Measurements from ENCODE around the gene AFF4.
"Not testable (repeated sequence)": the region's sequence is repeated elsewhere in the genome, so short reads cannot be mapped to it uniquely, and the experiment has no call there.

Gene AFF4

DNA sequence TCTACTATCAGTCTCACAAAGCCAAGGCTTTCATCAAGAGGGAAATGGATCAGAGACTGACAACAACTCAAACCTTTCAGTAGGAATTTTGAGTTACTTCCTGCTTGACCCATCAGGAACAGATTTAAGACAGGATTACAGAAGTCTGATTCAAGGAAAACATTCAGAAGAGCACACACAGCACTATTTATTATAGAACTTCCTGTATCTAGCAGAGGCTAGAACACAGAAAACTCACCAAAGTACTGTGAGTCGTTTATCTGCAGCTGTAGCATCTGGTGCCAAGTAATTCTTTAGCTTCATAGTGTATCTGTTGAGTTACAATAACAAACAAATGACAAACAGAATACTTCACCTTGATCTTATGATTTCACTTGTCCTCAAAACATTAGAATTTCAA lies 76.2 kb downstream of the AFF4 start:
- DNase-seq = no peak

DNA sequence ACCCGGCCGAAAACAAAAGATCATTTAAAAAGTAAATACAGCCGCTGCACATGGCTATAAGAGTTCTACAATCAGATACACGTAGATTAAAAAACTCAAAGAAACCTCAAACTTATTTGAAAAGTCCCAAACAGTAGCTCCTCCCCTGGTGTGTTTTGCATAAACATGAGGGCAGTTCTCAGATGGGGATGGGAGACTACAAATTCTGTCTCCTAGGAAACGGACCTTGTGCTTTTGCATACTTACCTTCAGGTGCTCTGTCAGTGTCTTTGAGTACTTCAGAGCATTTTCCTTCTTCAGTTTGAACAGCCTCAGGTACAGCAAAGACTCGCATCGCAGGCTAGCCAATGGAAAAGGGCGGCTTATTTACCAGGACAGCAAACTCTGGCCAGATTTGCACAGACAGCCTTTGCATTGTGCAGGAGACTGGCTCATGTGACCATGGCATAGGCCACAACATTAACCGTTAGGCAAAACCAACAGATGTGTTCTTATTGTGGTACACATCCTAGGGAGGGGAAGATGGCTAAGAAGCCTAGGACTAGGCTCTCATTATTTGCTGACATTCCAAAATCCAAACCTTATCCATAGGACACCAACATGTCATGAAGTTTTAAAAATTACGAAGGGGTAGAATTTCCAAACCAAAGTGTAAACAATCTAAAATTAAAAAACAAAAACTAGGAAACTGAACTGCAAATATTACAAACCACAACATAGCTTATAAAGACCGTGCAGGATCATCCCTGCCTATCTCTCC lies 77.2 kb downstream of the AFF4 start:
- no peak for DNase-seq

DNA sequence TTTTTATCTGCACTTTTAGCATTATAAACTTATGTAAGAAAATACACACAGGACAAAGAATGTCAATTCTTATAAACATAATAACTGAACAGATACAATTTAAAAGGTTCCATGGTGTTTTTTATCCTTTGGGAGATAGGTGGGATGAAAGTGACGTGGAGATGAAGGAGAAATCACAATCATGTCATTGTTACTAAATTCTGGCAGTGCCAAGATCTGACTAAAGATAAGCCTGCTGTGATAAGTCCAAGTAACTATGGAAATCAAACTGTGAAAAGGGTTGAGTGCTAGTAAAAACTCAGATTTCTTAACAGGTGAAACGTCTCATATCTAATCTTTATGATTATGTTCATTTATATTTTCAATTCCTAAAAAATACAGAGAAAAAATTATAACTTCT lies 78.9 kb downstream of the AFF4 start:
- DNase-seq = no peak

DNA sequence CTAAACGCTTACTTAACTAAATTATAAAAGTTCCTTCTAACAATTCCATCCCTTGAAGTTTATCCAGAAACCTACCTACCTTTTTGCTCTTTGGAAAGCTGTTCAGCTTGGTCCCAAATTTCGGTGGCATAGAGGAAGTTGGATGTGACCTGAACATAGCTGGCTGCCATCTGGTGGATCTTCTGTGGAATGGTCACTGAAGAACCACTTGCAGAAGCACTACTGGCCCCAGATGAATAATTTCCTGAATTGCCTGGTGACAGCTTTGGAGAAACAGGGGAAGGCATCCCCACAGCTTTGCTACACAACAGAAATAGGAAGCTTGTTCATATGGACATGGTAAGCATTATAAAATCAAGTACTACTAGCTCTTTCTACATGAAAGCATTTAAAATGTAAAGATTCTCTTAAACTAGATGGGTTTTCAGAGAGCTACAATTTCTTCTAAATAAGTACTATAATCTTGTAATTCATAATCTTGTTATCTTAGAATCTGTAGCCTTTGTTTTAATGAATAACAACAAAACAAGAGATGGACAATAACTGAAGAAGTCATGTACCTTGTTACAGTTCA lies 80.1 kb downstream of the AFF4 start:
- DNase-seq = peak; percentile 48

DNA sequence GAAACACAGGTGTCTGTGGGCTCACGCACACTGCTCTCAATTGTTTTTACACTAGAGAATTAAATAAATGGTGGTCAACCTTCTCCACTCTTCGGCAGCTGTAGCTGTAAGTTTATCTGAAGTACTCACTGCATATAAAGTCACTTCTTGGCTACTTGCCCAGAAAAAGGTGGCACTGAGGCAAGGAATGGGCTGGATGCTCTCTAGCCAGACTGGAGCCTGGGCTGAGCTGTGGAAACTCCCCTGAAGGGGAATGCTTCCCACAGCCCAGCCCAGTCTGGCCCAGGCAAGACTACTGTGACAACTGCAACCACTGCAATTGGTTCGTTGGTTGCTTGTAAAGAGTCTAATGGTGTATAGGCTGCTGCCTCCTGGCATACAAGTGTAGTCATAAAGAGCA lies 85.5 kb downstream of the AFF4 start:
- DNase-seq = no peak

DNA sequence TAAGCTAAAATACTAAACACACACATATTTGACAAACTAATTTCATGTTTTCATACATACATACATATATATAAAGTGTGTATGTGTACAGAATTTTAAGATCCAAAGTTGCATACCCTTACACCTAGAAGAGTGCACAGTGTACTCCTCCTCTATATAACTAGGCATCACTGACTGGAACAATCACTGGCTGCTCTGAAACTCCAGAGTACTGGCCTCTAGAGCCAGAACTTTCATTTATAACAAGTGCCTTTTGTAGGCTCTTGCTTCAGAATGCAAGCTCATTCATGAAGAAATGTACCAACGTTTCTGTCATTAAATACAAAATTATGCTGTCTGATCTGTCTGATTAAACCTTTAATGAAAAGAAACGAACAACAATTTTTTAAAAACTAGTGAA lies 86.0 kb downstream of the AFF4 start:
- no peak for DNase-seq

DNA sequence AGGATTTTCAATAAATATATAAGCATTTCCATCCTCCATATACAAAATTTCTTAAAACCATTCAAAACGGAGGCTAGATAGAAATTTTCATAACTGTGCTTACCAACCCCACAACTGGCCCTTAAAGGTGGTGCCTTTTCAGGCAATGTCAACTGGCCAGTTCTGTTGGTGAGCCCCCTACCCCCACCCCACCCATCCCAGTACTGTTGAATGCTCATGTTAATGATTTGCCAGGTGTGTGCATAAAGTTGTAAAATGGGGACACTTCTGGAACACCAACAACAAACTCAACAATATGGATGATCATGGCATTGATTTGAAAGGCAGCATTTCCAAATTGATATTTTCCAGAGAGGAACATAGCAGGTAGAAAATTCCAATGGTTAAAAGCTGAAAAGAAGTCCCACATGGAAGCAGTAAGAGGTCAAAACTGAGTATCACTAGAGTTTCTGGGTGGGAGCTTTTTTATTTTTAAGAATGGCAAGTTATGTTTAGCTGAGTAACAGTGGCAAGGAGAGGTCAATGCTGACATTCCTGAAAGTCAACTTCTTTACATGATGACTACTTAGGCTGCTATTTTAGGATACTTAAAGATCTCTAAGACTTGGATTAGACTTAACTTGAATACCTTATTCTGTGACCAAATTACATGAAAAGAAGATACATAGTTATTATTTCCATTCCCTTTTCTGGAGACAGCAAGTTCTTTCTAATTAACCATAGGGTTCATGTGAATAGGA lies 87.2 kb downstream of the AFF4 start:
- DNase-seq = no peak

DNA sequence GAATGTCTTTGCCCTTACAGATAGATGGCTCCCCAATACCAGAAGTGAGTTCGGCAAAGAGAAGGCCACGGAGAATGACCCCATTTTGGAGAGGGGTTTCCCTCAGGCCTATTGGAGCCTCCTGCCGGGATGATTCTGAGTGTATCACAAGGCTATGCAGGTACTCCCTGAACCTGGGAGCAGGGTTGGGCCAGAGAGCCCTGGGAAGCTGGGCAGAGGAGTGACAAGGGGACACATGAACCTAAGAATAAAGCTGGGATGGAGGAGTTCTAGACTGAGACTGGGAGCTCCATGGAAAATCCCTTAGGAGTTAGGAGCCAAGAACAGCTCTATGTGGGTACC lies 89.5 kb downstream of the AFF4 start:
- DNase-seq = no peak

DNA sequence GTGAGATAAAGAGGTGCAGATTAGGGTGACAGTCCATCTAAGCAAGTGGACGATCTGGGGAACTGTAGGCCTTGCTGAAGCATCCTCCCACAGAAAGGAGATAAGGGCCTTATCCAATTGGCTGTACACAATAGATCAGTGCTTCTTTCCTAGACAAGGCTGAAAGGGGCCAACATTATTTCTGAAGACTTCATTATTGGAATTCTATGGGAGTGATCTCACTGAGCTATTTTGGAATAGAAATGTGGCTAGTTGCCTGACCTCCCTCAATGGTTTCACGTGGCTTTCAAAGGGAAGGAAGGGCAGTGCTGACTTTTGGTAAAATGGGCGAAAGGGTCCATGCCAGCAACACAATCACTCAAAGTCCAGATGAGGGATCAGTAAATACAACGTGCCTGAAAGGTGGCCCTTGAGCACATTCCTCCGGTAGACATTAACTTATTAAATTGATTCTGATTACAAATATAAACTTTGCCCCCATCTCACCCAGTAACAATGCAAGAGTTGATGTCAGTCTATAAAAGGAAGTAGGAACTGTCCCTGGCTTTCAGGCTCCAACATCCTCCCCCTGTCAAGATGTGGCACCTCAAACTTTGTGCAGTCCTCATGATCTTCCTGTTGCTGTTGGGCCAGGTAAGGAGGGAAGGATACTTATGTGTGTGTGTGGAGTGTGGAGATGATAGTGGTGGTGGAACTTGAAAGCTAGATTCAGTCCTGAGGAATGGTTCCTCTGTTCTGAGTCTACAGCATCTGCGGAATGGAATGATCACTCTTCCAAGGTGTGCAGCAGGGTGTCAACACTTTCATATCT lies 90.1 kb downstream of the AFF4 start, which contains the start of gene LEAP2:
Gene LEAP2, plus strand, starts transcription at position 550 of the 811 bp plus-strand sequence. Its CDS starts 27 bp downstream, at position 577.
- DNase-seq = no peak

DNA sequence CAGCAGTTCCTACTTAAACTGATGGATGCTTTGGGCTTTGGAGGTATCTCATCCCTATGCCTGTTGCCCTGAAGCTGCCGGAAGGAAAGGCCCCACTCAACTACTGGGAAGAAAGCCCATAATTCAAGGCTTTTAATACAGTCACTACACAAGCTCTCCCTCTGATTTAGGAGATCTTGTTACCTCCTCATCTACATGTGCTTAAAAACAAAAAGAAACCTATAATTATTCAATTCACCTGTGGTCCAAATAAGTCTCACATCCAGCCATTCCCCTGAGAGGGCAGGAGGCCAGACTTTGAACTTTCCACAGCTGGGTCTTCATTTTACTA lies 90.7 kb downstream of the AFF4 start:
- DNase-seq = no peak

DNA sequence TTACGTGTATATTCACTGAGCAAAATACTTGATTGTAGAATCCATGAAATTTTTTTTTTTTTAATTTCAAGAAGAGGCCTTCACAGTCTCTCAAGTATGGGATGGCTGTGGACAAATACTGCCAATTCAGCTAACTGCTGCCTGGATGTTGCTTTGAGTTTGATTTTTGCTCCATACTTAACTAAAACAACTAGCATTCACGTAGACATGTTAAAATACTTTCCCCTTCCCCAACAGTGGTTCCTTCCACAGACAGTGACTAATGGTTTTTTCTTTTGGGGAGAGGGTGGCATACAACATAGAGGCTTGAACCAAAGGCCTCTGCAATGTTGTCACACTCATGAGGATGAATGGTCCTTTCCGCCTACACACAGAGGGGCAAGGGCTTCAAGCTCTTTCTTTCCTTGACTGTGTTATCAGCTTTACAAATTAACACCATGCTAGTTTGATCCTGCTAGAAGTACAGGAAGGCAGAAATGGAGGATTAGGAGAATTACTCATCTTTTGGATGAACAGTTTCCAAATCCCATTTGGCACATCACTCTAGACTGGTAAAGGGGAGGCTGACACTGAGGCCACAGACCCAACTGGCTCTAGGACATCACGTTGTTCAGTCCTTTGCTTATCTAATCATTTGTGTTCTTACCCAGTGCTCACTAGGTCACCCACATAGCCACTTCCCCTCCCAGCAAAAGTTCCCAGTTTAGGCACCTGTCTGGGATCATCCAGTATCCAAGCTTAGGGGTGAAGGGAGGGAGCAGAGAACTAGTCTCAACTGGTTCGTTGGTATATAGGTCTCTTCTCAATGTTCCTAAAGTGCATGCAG lies 91.8 kb downstream of the AFF4 start:
- DNase-seq = no peak

DNA sequence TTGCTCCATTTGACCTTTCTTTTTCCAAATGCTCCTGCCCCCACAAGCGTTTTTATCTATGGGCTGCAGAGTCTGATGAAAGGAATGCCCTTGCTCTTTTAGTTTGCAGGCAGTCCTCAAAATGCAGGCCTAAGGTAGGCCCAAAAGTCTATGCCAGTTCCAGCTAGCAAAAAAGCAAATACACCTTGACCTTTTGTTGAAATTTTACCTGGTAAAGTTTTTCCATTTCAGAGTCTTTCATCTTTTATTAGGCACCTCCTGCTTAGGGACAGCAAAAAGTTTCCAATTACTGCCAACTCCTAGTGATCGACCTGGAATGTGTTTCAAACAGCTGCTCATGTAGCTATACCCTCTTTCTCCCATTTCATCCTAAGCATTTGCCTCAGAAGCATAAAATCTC lies 92.6 kb downstream of the AFF4 start:
- no peak for DNase-seq

DNA sequence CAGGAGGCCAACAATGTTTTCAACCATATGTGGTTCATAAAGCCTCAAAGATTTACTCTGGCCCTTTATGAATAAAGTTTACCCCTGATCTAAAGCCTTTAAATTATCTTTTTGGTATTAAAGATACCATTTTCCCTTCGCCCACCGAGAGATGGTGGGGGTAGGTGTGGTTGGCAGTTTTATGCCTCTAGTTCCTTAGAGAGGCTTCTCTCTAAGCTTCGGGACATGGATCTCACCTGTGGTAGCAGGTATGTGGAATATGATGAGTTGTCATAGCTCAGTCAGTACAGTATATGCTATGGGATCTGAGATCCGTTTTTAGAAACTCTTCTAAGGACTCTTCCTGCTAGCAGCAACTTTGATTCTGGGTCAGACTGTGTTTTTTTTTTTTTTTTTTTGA lies 94.7 kb downstream of the AFF4 start:
- no peak for DNase-seq

DNA sequence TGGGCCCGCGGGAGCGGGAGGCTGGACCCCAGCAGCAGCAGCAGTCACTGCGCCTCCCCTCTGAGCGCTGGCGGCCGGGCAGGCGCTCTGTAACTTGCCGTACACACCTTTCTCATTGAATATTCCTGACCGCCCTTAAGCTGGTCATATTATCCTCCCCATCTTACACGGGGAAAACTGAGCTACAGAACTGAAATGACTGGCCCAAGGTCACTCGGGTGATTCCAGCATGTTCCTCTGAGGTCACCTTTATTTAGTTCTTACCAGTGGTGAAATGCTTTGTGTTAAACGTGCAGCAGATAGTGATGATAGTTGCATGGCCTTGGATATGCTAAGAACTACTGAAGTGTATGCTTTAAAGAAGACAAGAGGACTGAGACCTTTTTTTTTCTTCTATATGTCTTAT lies 96.4 kb downstream of the AFF4 start:
- no peak for DNase-seq

DNA sequence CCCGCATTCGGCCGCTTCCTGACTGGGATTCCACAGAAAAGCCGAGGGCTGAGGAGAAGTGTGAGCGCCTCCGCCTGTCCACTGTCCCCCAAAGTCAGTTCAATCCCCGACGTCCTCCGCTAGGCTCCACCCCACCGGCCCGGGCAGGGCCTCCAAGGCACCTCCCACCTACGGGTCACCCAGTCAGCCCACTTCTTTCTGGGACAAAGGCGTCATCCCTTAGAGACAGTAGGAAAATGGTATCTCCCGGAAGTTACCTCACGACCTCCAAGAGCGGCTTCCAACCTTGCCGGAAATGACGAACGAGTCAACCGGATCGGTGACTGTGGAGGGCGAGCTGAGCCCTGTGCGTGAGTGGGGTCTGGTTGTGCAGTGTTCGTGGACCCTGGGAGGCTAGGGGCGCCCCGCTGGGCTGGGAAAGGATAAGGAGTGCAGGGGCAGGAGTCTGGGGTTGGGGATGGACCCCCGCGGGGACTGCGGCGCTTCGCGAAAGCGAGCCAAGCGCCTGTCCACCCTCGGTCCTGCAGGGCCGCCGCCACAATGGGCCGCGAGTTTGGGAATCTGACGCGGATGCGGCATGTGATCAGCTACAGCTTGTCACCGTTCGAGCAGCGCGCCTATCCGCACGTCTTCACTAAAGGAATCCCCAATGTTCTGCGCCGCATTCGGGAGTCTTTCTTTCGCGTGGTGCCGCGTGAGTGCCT lies 96.9 kb downstream of the AFF4 start, which contains the start of the genes GDF9 and UQCRQ:
Gene GDF9, minus strand, starts transcription at position 128 of the 704 bp plus-strand sequence. CDS start 1,936 bp downstream, outside the sequence.
Gene UQCRQ, plus strand, starts transcription at position 301 of the 704 bp plus-strand sequence. Its CDS starts 240 bp downstream, at position 541.
- peak; percentile 98 for DNase-seq

DNA sequence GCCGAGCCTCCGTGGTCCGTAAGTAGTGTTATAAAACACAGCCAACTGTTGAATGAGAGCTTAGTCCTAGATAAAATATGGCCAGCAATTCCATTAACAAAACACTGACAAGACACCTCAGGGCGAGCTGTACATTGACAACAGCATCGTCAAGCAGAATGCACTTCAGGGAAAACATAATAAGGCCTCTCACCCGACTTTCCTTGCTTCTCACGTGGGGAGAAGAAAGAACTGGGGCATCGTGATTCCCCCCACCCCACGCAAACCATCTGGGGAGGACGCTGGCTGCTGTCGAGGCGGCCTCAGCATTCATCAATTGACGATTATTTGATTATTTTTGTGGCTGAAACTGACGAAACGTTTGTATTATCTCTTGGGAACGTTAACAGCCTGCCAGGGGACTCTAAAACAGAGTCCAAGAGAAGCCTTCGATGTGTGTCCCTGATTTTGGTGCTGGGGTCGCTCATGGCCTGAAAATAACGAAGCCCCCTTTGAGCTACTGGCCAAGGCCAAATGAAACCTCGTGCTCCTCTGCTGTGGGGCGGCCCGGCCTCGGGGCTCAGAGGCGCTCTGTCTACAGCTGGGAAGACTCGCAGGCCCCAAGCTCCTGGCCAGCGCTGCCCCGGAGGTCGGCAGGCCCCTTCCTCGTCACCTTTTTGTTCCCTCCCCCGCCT lies 97.6 kb downstream of the AFF4 start:
- DNase-seq = no peak

DNA sequence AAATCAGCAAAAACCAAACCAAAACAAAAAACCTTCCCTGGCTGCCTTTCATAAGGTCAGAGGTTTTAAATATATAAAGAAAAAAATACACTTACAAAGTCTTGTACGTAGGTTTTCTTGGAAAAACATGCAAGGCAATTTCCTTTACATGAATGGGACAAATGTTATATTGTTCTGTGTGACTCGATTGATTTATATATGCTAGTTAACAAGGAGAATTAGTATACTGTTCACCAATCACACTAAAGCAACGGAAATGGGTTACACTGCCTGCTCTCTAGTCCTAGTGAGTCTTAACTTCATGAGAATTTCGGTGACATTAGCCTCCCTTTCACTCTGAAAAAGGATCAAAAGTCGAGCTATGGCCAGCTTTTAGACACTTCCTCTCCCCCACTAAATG lies 102.7 kb downstream of the AFF4 start:
- DNase-seq = no peak

DNA sequence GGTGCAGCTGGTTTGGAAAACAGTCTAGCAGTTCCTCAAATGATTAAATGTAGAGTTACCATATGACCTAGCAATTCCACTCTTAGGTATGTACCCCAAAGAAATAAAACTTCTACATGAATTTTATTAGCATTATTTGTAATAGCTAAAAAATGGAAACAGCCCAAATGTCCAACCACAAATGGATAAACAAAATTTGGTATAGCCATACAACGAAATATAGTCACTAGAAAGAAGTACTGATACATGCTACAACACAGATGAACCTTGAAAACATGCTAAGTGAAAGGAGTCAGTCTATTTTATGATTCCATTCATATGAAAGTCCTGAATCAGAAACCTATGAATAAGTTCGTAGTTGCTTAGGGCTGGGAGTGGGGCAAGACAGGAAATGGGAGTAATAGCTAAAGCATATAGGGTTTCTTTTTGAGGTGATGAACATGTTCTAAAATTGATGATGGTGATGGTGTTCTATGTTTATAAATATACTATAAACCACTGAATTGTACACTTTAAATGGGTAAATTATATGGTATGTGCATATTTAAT lies 103.5 kb downstream of the AFF4 start:
- DNase-seq = no peak

DNA sequence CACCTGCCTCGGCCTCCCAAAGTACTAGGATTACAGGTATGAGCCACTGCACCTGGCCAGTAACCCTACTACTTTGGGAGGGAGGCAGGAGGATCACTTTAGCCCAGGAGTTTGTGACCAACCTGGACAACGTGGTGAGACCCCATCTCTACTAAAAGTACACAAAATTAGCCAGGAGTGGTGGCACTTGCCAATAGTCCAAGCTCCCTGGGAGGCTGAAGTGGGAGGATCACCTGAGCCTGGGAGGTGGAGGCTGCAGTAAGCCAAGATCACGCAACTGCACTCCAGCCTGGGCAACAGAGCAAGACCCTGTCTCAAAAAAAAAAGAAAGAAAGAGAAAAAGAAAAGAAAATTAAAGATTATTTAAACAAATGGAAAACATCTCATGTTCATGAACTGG lies 107.4 kb downstream of the AFF4 start:
- no peak for DNase-seq

DNA sequence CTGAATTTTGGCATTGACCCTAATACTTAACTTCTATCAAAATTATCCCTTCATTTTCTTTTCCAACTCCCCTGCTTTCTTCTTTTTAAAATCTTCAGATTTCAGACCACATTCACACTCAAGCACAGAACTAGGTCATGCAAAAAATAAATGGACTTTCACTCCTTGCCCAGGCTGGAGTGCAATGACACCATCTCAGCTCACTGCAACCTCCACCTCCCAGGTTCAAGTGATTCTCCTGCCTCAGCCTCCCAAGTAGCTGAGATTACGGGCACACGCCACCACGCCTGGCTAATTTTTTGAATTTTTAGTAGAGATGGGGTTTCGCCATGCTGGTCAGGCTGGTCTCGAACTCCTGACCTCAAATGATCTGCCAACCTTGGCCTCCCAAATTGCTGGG lies 108.4 kb downstream of the AFF4 start:
- not testable (repeated sequence) for DNase-seq

DNA sequence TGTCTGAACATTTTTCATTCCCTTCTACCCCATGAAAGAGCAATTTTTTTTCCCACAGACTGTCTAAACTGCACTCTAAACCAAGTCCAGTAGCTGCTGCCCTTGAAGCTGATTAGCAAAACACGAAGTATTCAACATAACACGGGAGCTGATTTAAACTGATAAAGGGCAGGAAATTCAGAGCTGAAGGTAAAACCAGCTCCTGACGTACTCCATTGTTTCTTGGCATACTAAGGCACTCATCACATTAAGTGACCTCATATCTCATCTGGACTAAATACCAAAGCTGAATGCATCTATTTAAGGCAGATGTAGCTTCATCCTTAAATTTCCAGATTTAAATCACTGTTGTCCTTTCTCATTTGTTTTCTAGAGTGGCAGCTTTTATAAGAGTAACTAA lies 109.1 kb downstream of the AFF4 start:
- DNase-seq = no peak

Data from CD4-positive, alpha-beta T cell treated with Interleukin-21 for 1 hour (primary cell).